ENCODE results near the gene RASGRP3. TPM values are rescaled to one million over a fixed set of nuclear protein-coding genes. Genes with fewer than 3 reads are reported as not detected.
"Not testable (repeated sequence)": the region's sequence is repeated elsewhere in the genome, so short reads cannot be mapped to it uniquely, and the experiment has no call there.

RASGRP3 gene
- polyA plus RNA-seq, 2 of the 4 experiments (the other 2 are of a cell fraction) = 1.5 to 1.7 TPM

DNA sequence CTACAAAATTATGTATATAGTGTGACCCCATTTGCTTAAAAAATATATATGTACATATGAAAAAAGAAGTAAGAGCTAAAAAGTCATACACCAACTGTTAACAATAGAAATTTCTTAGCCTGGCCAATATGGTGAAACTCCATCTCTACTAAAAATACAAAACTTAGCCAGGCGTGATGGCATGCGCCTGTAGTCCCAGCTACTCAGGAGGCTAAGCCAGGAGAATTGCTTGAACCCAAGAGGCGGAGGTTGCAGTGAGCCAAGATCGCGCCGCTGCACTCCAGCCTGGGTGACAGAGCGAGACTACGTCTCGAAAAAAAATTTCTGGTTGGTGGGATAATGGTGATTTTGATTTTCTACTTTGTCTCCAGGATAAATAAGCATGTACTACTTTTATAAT is 34.4 kb upstream of the RASGRP3 start:
- H3K9me3 ChIP-seq; H3K27ac ChIP-seq; DNase-seq (ENCODE audit: low read depth in 1 of 2, low spot score in 1 of 2); H3K4me2 ChIP-seq; H3K4me1 ChIP-seq; ATAC-seq; POLR2A ChIA-PET; H3K4me3 ChIP-seq; FAIRE-seq: not testable (repeated sequence)
- 94% methylated on average over 9 of the region's 9 CpGs for WGBS (ENCODE audit: missing lambda C conversion rate)
- CTCF ChIA-PET = interaction anchor here (0.6 to 3.0 kb wide), 21 partner anchors 10 to 883 kb away, joined by 3 to 30 read pairs (median 4); partner anchors contain the start of gene RASGRP3

DNA sequence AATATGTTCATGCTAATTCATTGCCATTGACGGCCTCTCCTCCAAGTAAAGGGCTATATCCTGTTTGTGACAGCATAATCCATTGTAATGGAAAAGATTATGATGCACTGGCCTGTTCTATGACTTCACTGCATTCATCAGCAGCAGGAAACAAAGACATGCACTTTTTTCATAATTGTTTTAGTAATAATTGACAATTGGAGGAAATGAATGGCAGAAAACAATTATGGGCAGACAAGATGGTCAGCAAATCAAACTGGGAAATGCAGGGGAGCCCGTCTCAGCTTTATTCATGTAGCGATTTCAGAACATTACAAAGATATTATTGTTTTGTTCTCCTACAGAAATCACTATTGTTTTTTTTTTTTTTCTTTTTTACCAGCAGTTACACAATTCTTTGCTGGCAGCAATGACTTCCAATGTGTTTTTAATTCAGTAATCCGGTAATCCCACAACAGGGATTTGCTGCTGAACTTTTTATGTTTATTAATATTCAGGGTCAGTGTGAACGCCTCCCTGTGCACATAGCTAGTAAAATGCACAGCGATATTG is 33.8 kb upstream of the RASGRP3 start:
- ChIA-PET POLR2A (no interaction called here), CTCF (interaction anchor here (0.7 to 3.0 kb wide), 10 partner anchors 9 to 670 kb away, joined by 3 to 30 read pairs (median 6); partner anchors contain the start of gene RASGRP3)
- ATAC-seq = no peak
- Histone ChIP-seq H3K4me3 (no peak overlapping the region), H3K4me2 (no peak overlapping the region), H3K9me3 (no peaks in the 10 kb centered on the region), H3K4me1 (no peaks in the 10 kb centered on the region), H3K27ac (no peak overlapping the region)
- 82% methylated on average over 6 of the region's 6 CpGs for WGBS (ENCODE audit: missing lambda C conversion rate)
- FAIRE-seq = no peak
- no peak for DNase-seq (ENCODE audit: low read depth in 1 of 2, low spot score in 1 of 2)
- TF ChIP-seq RARB (CRISPR knock-in tag; IDR thresholded peaks at IDR 0.05) (no peak), KDM1A (IDR thresholded peaks at IDR 0.05; ENCODE audit: low read depth) (no peak), HES2 (IDR thresholded peaks at IDR 0.05) (no peak), ATOH8 (CRISPR knock-in tag; IDR thresholded peaks at IDR 0.05; ENCODE audit: low read depth) (no peak), NFE2L2 (conservative IDR thresholded peaks at IDR 0.05; ENCODE audit: low read length) (no peak), CBX8 (IDR thresholded peaks at IDR 0.05) (no peak), HOXB5 (CRISPR knock-in tag; IDR thresholded peaks at IDR 0.05) (no peak), CEBPB (IDR thresholded peaks at IDR 0.05) (no peak), RCOR1 (IDR thresholded peaks at IDR 0.05; ENCODE audit: low read depth, low read length) (no peak), SMC3 (IDR thresholded peaks at IDR 0.05) (no peak), NR3C1 (IDR thresholded peaks at IDR 0.05) (no peak), FOXS1 (CRISPR knock-in tag; IDR thresholded peaks at IDR 0.05) (no peak), HEYL (CRISPR knock-in tag; IDR thresholded peaks at IDR 0.05) (no peak), ZFP36 (IDR thresholded peaks at IDR 0.05; ENCODE audit: borderline replicate concordance, partially characterized antibody) (no peak), TFCP2L1 (CRISPR knock-in tag; IDR thresholded peaks at IDR 0.05) (no peak), USF2 (IDR thresholded peaks at IDR 0.05) (no peak), RAD21 (conservative IDR thresholded peaks at IDR 0.05 in 1 of 2, IDR thresholded peaks at IDR 0.05 in 1 of 2) (no peak), NPAS2 (CRISPR knock-in tag; IDR thresholded peaks at IDR 0.05; ENCODE audit: borderline replicate concordance) (no peak), KDM5A (IDR thresholded peaks at IDR 0.05) (no peak)
- TF ChIP-seq, protein P1, sequence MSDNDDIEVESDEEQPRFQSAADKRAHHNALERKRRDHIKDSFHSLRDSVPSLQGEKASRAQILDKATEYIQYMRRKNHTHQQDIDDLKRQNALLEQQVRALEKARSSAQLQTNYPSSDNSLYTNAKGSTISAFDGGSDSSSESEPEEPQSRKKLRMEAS (IDR thresholded peaks at IDR 0.05) = no peak

DNA sequence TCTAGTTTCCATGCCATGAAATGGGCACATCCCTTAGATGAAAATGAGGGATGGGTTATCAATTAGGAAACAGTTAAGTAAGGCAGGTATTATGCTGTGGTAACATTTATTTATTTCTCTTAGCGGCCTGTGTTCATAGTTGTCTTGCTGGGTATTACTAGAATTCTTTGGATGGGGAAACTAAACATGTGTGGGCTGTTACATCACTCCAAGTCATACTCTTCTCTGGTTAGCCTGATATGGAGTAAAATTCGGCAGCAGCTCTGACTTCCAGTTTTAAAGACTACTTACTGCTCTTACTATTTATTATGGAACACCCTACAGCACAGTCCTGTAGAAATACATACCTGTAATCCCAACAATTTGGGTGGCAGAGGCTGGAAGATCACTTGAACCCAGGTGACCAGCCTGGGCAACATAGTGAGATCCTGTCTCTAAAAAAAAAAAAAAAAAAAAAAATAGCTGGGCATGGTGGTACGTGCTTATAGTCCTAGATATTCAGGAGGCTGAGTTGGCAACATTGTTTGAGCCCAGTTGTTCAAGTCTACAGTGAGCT is 33.1 kb upstream of the RASGRP3 start:
- Histone ChIP-seq H3K9me3 (no peaks in the 10 kb centered on the region), H3K27ac (no peak overlapping the region), H3K4me1 (no peaks in the 10 kb centered on the region), H3K4me3 (no peak overlapping the region), H3K4me2 (no peak overlapping the region)
- DNase-seq (ENCODE audit: low read depth in 1 of 2, low spot score in 1 of 2) (no peak), FAIRE-seq (no peak), ATAC-seq (no peak)
- TF ChIP-seq CHD2 (IDR thresholded peaks at IDR 0.05; ENCODE audit: low read length, partially characterized antibody) = no peak
- no peak for TF ChIP-seq HDAC2 (IDR thresholded peaks at IDR 0.05)
- no peak for TF ChIP-seq MAZ (IDR thresholded peaks at IDR 0.05; ENCODE audit: borderline replicate concordance, low read depth, low read length)
- no peak for TF ChIP-seq KDM5A (IDR thresholded peaks at IDR 0.05)
- no peak for TF ChIP-seq ZNF302 (CRISPR knock-in tag; IDR thresholded peaks at IDR 0.05)
- no peak for TF ChIP-seq CBX2 (IDR thresholded peaks at IDR 0.05; ENCODE audit: borderline replicate concordance, low read depth)
- TF ChIP-seq HES2 (IDR thresholded peaks at IDR 0.05) = no peak
- no peak for TF ChIP-seq SREBF2 (IDR thresholded peaks at IDR 0.05)
- no peak for TF ChIP-seq POLR2AphosphoS2 (conservative IDR thresholded peaks at IDR 0.05; ENCODE audit: low read length)
- TF ChIP-seq E2F6 (IDR thresholded peaks at IDR 0.05; ENCODE audit: borderline replicate concordance, low read depth) = no peak
- no peak for TF ChIP-seq ZSCAN20 (CRISPR knock-in tag; IDR thresholded peaks at IDR 0.05)
- no peak for TF ChIP-seq JUN (IDR thresholded peaks at IDR 0.05)
- no peak for TF ChIP-seq NR3C1 (IDR thresholded peaks at IDR 0.05)
- TF ChIP-seq RCOR1 (IDR thresholded peaks at IDR 0.05; ENCODE audit: low read depth, low read length) = no peak
- TF ChIP-seq SMC3 (IDR thresholded peaks at IDR 0.05) = no peak
- ChIA-PET POLR2A (no interaction called here), CTCF (interaction anchor here (0.6 to 1.5 kb wide), 7 partner anchors 17 to 698 kb away, joined by 3 to 7 read pairs (median 3); no protein-coding TSS in a partner anchor)
- 64% methylated on average over 3 of the region's 3 CpGs for WGBS (ENCODE audit: missing lambda C conversion rate)
